Gastrocnemius medialis (tissue), 4 donors: ENCODE data around the gene HAUS6.

Experiments
- POLR2A ChIP-seq, 2 donors: fragments of 450-650 bp; IDR thresholded peaks; one replicate each; pipeline ENCODE4 v1.6.1; 2017; ENCODE audit warnings: antibody characterized with exemption in 2 of 2, mild to moderate bottlenecking in 2 of 2, moderate library complexity in 2 of 2
- TF ChIP-seq, protein P1 (sequence below), 5 experiments: fragments of 450-650 bp in 3 of 5; fragments of 200-600 bp in 2 of 5; sonication (generic) in 2 of 5; IDR thresholded peaks in 4 of 5; conservative IDR thresholded peaks in 1 of 5; 1 replicate in 4 of 5; 2 replicates in 1 of 5; pipeline ENCODE4 v1.5.1; 2016 to 2019; ENCODE audit warnings: antibody characterized with exemption in 5 of 5, mild to moderate bottlenecking in 3 of 5, moderate library complexity in 3 of 5

DNA sequence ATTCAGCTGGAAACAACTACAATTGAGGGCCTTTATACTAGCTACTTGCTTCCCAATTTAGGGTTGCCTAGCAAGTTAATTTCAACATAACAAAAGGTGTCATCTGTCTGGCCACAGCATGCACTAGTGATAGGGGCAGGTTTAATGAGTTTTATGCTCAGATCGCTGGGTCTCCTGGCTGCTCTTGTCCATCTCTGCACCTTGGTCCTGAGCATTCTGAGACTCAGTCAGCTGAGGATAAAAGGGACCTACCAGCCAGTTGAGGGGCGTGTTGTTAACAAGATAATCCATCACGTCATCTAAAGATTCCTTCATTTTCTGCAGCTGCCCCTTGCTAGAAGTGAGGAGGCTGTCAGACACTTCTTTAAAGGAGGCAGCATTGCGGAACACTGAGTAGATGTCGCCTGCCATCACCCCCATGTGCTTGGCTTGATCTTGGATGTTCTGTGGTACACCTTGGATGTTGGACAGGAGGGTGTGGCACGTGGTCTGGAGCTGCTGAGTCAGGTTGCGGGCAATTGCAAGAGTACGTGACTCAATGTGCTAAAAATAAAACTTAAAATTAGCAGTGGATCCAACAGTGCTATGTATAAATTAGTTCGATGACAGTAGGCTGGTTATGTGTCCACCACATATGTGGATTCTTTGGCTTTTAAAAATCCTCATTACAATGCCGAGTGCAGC is 13.5 kb upstream of the HAUS6 start:
- TF ChIP-seq, protein P1, sequence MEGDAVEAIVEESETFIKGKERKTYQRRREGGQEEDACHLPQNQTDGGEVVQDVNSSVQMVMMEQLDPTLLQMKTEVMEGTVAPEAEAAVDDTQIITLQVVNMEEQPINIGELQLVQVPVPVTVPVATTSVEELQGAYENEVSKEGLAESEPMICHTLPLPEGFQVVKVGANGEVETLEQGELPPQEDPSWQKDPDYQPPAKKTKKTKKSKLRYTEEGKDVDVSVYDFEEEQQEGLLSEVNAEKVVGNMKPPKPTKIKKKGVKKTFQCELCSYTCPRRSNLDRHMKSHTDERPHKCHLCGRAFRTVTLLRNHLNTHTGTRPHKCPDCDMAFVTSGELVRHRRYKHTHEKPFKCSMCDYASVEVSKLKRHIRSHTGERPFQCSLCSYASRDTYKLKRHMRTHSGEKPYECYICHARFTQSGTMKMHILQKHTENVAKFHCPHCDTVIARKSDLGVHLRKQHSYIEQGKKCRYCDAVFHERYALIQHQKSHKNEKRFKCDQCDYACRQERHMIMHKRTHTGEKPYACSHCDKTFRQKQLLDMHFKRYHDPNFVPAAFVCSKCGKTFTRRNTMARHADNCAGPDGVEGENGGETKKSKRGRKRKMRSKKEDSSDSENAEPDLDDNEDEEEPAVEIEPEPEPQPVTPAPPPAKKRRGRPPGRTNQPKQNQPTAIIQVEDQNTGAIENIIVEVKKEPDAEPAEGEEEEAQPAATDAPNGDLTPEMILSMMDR (IDR thresholded peaks at IDR 0.05 in 4 of 5, conservative IDR thresholded peaks at IDR 0.05 in 1 of 5), result no peak
- TF ChIP-seq POLR2A (IDR thresholded peaks at IDR 0.05), result peak; percentile 14 to 52
